Activated effector memory CD4-positive, alpha-beta T cell treated with Interleukin-2 at 50 U/mL for 16 hours (primary cell): ENCODE results near the gene LRP2.
"Not testable (repeated sequence)": the region's sequence is repeated elsewhere in the genome, so short reads cannot be mapped to it uniquely, and the experiment has no call there.

ENCODE experiments used
- DNase-seq: peaks from one replicate; pipeline ENCODE4 v3.0.0-alpha.2; 2020

Gene LRP2

DNA sequence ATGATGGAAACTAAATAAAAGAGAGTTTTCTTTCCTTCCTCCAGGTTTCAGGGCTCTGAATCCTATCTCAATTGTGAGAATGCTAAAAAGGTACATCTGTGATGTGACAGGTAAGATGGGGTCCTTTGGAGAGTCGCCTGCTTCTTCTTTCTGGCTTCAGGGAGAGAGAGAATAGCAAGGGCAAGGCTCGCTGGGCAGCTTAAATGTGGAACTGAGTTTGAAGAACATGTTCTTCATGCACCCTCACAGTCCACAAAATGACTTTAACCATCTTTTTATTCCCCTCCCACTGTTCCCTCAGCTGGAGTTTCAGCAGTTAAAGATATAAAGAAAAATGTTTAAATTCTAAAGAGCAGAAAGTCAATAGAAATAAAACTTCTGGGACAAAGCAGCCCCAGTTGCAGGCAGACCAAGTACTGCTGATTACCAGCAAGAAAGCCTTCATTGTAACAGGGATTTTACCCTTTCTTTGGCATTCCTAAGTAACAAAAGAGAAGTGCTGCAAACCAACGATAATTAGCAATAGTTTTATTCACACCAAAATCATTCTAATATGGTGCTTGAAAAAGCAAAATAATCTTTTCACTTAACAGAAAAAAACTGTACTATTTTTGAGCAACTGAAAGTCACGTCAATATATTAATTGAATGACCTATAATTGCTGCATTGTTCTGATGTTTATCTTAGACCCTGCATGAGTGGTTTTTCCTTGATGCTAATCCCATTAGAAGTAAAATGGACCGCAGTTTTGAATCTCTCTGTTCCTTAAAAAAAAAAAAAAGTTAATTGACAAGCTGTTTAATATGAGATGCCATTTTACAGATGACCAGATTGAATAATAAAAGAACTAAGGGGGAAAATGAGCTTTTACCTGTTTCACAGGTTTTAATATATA, 61.5 kb downstream of the LRP2 start:
- DNase-seq, result no peak

DNA sequence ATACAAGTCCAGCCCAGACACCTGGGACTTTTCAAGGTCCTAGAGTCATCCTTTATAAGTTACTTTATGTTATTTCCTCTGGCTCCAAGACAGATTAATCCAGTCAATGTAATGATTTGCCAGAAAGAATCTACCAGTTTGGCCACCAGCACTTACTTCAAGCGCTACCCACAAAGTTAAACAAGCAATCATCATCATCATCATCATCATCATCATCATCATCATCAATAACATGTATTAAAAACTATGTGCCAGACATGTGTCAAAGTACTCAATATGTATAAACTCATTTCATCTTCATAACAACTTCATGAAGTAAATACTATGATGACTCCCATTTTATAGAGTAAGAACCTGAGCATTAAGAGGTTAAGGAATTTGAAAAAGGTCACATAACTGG, 64.3 kb downstream of the LRP2 start:
- DNase-seq, result no peak

- DNase-seq, result no peak
These were observed 68.2 kb downstream of the LRP2 start for GRCh38 chr2:169294001-169294675.

DNA sequence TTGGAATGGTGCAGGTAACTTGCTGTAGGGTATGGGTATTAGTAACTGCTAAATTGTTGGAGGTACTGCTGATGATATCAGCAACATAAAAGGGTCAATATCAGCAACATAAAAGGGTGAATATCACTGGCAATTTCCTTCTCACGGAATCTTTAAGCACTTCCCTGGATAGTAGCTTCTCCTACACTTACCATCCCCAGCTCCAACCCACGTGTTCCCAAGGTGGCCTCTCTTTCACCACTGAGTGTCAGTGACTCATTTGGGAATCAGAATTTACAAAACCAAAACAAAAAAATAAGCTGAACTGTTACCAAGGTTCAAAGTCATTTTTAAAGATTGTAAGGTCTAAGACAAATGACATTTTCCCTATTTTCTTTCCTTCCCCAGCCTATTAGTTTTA, 70.8 kb downstream of the LRP2 start:
- DNase-seq, result no peak

DNA sequence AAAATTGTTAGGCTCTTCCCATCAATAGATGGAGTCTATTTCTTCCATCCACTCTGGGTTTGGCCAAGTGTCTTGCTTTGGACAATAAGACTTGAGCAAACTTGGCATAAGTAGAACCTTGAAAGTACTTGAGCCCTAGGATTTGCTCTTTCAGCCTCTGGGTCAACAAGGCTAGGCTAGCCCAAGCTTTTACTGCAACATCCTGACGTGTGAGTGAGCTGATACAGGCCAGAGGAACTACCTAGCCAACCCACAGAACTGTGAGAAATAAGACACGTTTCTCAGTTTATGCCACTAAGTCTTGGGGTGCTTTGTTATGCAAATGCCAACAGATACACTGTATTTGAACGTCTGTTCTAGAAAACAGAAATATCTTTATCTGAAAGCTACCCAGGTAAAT, 71.9 kb downstream of the LRP2 start:
- no peak for DNase-seq

- no peak for DNase-seq
These were observed 74.7 kb downstream of the LRP2 start for GRCh38 chr2:169287666-169288065.

DNA sequence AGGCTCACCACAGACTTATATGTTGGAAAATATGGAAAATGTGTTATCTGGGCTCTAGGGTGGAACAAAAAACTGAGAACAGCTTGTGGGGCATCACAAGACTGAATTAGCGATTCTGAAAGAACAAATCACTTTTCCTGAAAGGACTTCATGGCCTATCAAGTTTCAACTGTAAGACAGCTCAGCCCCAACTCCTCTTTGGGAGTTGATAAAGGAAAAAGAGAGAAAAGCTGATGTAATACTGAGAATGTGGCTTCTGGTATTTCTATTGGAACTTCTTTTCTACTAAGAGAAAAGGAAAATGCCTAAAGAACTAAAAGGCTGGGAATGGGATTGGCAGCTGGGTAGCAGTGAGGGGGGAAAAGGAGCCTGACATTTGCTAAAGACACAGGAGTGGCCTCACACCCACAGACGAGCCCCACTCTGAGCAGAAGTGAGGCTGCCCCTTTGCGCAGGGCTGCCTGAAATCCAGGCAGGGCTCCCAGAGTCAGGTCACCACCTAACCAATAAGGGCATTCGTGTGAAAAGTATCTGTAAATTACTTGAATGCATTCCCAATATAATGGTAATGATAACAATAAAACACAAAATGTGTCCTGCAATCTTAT, 75.6 kb downstream of the LRP2 start:
- DNase-seq, result no peak

DNA sequence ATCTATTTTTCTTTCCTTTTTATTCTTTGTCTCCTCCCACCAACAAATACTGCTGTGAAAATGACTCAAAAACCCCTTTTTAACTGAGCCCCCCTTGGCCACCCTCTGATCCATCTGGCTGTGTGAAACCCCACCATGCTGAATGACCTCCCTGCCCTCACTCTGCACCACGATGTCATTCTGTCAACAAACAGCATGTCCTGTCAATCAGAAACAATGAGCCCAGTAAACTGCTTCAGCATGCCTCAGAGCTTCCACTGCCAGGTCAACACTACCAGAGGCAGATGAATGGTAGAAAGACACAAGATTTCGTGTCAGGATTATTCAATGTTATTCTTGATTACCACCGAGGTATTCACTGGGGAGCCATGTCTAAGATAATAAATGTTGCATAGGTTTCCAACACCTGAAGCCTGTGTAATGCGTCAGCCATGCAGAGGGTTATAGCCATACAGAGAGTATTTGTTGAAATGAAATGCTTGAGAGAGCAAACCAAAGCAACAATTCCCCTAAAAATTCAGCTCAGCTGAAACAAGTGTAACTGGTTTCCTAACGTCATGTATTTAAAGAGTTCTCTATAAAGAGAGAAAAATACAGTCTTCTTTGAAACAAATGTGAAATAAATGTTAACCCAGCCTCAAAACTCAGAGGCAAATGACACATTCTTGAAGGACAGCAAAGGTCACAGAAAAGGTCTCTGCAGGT, 76.7 kb downstream of the LRP2 start:
- DNase-seq, result no peak

- no peak for DNase-seq
These were observed 81.8 kb downstream of the LRP2 start for GRCh38 chr2:169280502-169280901.

GRCh38 chr2:169275696-169276444, 86.5 kb downstream of the LRP2 start:
- no peak for DNase-seq

GRCh38 chr2:169272010-169272409, 90.3 kb downstream of the LRP2 start:
- no peak for DNase-seq

DNA sequence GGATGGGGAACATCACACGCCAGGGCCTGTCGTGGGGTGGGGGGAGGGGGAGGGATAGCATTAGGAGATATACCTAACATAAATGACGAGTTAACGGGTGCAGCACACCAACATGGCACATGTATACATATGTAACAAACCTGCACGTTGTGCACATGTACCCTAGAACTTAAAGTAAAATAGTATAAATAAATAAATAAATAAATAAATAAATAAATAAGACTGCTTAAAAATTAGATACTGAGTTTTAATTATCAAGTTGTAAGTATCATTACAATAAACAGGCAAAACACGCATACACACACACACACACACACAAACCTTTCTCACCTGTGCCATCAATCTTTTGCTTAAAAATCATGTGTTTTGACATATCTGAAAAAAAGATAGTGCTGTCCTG, 91.8 kb downstream of the LRP2 start:
- DNase-seq, result not testable (repeated sequence)

DNA sequence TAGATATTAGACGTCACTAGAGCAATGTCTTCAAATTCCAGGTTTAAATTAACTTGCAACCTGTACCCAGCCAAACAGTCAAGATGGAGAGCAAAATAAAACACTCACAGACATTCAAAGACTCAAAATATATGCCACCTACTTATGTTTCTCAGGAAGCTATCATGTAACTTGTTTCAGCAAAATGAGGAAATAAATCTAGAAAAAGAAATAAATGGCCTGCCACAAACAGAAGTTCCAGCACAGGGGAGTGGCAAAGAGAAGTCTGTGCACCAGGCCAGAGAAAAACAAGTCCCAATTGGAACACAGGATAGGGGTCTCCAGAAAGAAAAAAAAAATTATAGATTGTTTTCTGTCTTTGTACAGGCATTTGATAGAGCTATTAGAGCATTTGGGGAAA, 96.7 kb downstream of the LRP2 start:
- no peak for DNase-seq

- no peak for DNase-seq
These were observed 101.3 kb downstream of the LRP2 start for GRCh38 chr2:169260846-169261642.

DNA sequence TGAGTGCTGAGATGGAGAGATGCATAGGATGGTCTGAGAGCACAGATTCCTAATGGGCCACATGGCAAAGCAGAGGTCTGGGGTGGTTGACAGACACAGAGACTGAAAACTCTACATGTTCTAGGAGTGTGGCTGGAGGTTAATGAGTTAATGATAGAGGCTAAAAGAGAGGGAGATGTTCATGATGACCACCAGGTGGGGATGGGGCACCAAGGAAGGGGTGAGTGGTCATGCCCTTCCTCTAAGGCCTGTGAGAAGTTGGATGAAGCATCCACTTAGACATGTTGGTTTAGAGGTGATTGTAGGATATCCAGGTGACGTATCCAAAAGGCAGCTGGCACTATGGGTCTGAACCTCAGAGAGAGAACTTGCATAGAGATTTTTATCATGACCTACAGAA, 102.1 kb downstream of the LRP2 start:
- DNase-seq, result no peak

GRCh38 chr2:169259402-169259801, 102.9 kb downstream of the LRP2 start:
- DNase-seq, result no peak

- no peak for DNase-seq
These were observed 104.2 kb downstream of the LRP2 start for GRCh38 chr2:169258045-169258601.

GRCh38 chr2:169254774-169255173, 107.6 kb downstream of the LRP2 start:
- no peak for DNase-seq

DNA sequence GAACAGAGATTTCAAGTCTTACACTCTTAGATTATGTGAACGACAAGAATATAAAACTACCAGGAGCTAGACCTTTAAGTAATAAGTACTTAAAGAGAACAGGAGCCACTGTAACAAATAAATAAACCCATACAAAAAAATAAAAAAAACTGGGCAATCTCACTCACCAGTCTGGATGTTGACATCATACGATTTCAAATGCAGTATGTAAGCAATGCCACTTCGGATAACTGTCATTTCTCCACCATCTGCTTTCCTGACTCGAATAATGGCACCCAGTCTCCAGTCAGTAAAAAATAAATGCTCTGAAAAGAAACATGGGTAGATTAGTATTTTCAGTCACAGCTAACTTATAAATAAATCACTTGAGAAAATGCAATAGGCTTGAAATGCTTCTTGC, 115.1 kb downstream of the LRP2 start:
- DNase-seq, result no peak

- no peak for DNase-seq
These were observed 121.9 kb downstream of the LRP2 start for GRCh38 chr2:169240405-169240804.

DNA sequence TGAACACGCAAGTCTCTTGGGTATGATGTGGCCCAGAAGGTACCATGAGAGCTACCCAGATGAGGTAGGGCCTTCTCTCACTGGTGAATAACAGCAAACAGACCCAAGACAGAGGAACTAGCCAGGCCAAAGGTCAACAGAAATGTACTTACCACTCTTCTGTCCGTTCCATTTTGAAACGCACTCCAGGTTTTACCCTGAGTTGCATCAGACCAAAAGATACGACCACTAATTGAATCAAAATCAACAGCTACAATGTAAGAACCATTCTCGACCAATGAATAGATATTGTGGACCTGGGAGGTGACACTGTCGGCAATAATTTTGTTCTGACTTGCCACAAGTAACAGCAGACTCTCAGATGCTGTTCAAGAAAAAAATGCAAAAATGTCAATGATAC, 124.4 kb downstream of the LRP2 start:
- no peak for DNase-seq
